Liver (tissue), 9 donors: ENCODE data around the gene MICOS13. TPM values are rescaled to one million over a fixed set of nuclear protein-coding genes. Genes with fewer than 3 reads are reported as not detected.

ENCODE experiments used
- DNase-seq: peaks from one replicate; pipeline ENCODE4 v3.0.0-alpha.2; 2017; ENCODE audit warnings: low spot score
- H3K27ac ChIP-seq, 2 donors: one replicate each; pipeline ENCODE4 v1.7.0; 2013; ENCODE audit warnings: inconsistent platforms in 2 of 2, low read length in 2 of 2, control low read depth in 1 of 2, low read depth in 1 of 2, mild to moderate bottlenecking in 1 of 2
- H3K27me3 ChIP-seq, 4 donors: one replicate each; pipeline versions ENCODE4 v1.6.1 to v1.7.0; 2013; ENCODE audit warnings: low read length in 3 of 4, inconsistent platforms in 1 of 4, mild to moderate bottlenecking in 1 of 4, moderate library complexity in 1 of 4; ENCODE audit not compliant: control insufficient read depth in 4 of 4, insufficient read depth in 4 of 4
- H3K36me3 ChIP-seq, 4 donors: one replicate each; pipeline versions ENCODE4 v1.6.1 to v1.7.0; 2013; ENCODE audit warnings: low read length in 3 of 4, mild to moderate bottlenecking in 3 of 4, low read depth in 1 of 4, moderate library complexity in 1 of 4; ENCODE audit not compliant: control insufficient read depth in 4 of 4, insufficient read depth in 3 of 4
- H3K4me1 ChIP-seq, 4 donors: one replicate each; pipeline versions ENCODE4 v1.6.1 to v1.7.0; 2013; ENCODE audit warnings: low read length in 3 of 4, mild to moderate bottlenecking in 3 of 4, moderate library complexity in 1 of 4; ENCODE audit not compliant: control insufficient read depth in 4 of 4, insufficient read depth in 4 of 4
- H3K4me3 ChIP-seq, 3 donors: one replicate each; pipeline versions ENCODE4 v1.6.1 to v1.7.0; 2013; ENCODE audit warnings: low read length in 3 of 3, control low read depth in 1 of 3, low read depth in 1 of 3, mild to moderate bottlenecking in 1 of 3
- H3K9ac ChIP-seq, 2 donors: one replicate each; pipeline ENCODE4 v1.7.0; 2013; ENCODE audit warnings: low read length in 2 of 2, mild to moderate bottlenecking in 2 of 2, moderate library complexity in 2 of 2, control low read depth in 1 of 2, low read depth in 1 of 2
- H3K9me3 ChIP-seq, 4 donors: one replicate each; pipeline versions ENCODE4 v1.6.1 to v1.7.0; 2013; ENCODE audit warnings: low read length in 3 of 4; ENCODE audit not compliant: control insufficient read depth in 4 of 4
- CTCF ChIP-seq: fragments of 150-350 bp; IDR thresholded peaks from 2 replicates; pipeline ENCODE4 v1.5.1; 2017; ENCODE audit warnings: improper control_type of control experiment, low read depth, low read length; ENCODE audit not compliant: missing input control
- EGR1 ChIP-seq, 2 donors: IDR thresholded peaks; 2 replicates each; pipeline ENCODE4 v1.6.1; 2016 to 2018; ENCODE audit warnings: antibody characterized with exemption in 2 of 2, low read depth in 2 of 2
- FOXA1 ChIP-seq: IDR thresholded peaks from 2 replicates; pipeline ENCODE4 v1.6.1; 2016; ENCODE audit warnings: antibody characterized with exemption
- HNF4G ChIP-seq: IDR thresholded peaks from 2 replicates; pipeline ENCODE4 v1.6.1; 2016; ENCODE audit warnings: antibody characterized with exemption
- MAX ChIP-seq: IDR thresholded peaks from 2 replicates; pipeline ENCODE4 v1.6.1; 2016; ENCODE audit warnings: antibody characterized with exemption
- NR2F2 ChIP-seq: IDR thresholded peaks from 2 replicates; pipeline ENCODE4 v1.6.1; 2016; ENCODE audit warnings: antibody characterized with exemption
- RXRA ChIP-seq, 2 donors: IDR thresholded peaks; 2 replicates each; pipeline ENCODE4 v1.6.1; 2017 to 2018; ENCODE audit warnings: antibody characterized with exemption in 2 of 2, mild to moderate bottlenecking in 1 of 2
- SP1 ChIP-seq: IDR thresholded peaks from 2 replicates; pipeline ENCODE4 v1.6.1; 2018; ENCODE audit warnings: antibody characterized with exemption, mild to moderate bottlenecking
- TAF1 ChIP-seq: conservative IDR thresholded peaks from 2 replicates; pipeline ENCODE4 v1.6.1; 2016; ENCODE audit warnings: antibody characterized with exemption, mild to moderate bottlenecking
- YY1 ChIP-seq: IDR thresholded peaks from 2 replicates; pipeline ENCODE4 v1.6.1; 2016; ENCODE audit warnings: antibody characterized with exemption, mild to moderate bottlenecking
- WGBS: extraction: QIAGEN DNeasy Blood & Tissue Kit; methylation state at CpG from one replicate; pipeline ENCODE4 v1.1.7; 2013; 5-methylcytosine and 5-hydroxymethylcytosine counted together
- polyA plus RNA-seq, 2 donors: library from polyadenylated mRNA; stranded (reverse) in 1 of 2; unstranded in 1 of 2; fragments of 200-250 nt in 1 of 2; fragments of >200 nt in 1 of 2; fragmentation: Nextera tagmentation in 1 of 2; extraction: Ambion mirVana in 1 of 2; gene quantifications; one replicate each; pipeline versions ENCODE4 v1.2.1 to v1.2.3, GENCODE V29; 2013 to 2015
- total RNA-seq, 2 donors: library from RNA; depleted of rRNA; stranded (reverse); fragments of >200 nt; gene quantifications; one replicate each; pipeline ENCODE4 v1.2.3, GENCODE V29; 2014
- TF ChIP-seq, protein P1 (sequence below): IDR thresholded peaks from 2 replicates; pipeline ENCODE4 v1.6.1; 2016; ENCODE audit warnings: antibody characterized with exemption, mild to moderate bottlenecking
- donor health status: healthy.
- donor health status: healthy.
- donor health status: healthy.
- donor health status: healthy.
- donor health status: healthy.

MICOS13 gene
- total and polyA plus RNA-seq, 4 donors = 11.5 to 84.0 (median 30.8) TPM

- Histone ChIP-seq H3K4me3 (no peak overlapping the region), H3K4me1 (peaks cover 9 to 24% (median 15%) of the 10 kb centered on the region in 4 donors), H3K27ac (no peak overlapping the region), H3K36me3 (no peaks in the 10 kb centered on the region), H3K27me3 (no peaks in the 10 kb centered on the region), H3K9me3 (no peaks in the 10 kb centered on the region), H3K9ac (no peak overlapping the region)
- no peak for DNase-seq
- 95% methylated on average over 10 of the region's 10 CpGs for WGBS
- TF ChIP-seq SP1 = no peak
- TF ChIP-seq FOXA1 = no peak
- TF ChIP-seq RXRA (IDR thresholded peaks at IDR 0.05) = no peak
- TF ChIP-seq EGR1 (IDR thresholded peaks at IDR 0.05; ENCODE audit: low read depth in 2 of 2) = no peak
- no peak for TF ChIP-seq YY1
- no peak for TF ChIP-seq HNF4G
Observed at GRCh38 chr19:5683177-5683886, 3.0 kb upstream of the MICOS13 start.

- no peak overlapping the region for H3K27ac ChIP-seq
- no peaks in the 10 kb centered on the region for H3K27me3 ChIP-seq
- peaks cover 7 to 22% (median 14%) of the 10 kb centered on the region in 4 donors for H3K4me1 ChIP-seq
- TF ChIP-seq NR2F2 = no peak
- H3K4me3 ChIP-seq = no peak overlapping the region
- no peaks in the 10 kb centered on the region for H3K9me3 ChIP-seq
- no peaks in the 10 kb centered on the region for H3K36me3 ChIP-seq
- no peak overlapping the region for H3K9ac ChIP-seq
- WGBS = 91% methylated on average over 3 of the region's 3 CpGs
- peak; percentile 26 for DNase-seq
Observed at GRCh38 chr19:5682107-5682482, 1.8 kb upstream of the MICOS13 start.

DNA sequence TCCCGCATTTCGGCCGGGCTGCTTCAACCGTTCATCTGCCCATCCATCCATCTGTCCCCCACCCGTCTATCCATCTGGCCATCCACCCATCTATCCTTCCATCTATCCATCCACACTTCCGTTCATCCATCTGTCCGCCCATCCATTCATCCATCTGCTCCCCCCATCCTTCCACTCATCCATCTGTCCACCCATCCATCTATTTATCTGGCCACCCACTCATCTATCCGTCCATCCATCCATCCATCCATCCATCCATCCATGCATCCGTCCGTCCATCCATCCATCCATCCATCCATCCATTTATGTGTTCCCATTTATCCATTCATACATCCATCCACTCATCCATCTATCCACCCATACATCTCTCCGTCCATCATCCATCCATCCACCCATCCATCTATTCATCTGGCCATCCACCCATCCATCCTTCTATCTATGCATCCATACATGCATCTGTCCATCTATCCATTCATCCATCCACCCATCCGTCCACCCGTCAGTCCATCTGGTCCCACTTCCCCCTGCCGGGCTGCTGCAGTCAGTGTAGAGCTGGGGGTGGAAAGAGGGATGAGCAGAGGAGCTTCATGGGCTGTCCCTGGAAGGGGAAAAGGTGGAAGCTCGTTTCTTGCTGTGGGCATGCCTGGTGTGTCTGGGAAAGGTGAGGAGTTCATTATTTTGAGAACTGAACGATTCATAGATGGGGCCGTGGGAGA lies 1.2 kb upstream of the MICOS13 start:
- Histone ChIP-seq H3K27ac (no peak overlapping the region), H3K9ac (no peak overlapping the region), H3K4me3 (peak overlapping the region in 1 of 3 donors; percentile 72), H3K27me3 (no peaks in the 10 kb centered on the region), H3K9me3 (no peaks in the 10 kb centered on the region), H3K4me1 (peaks cover 6 to 22% (median 14%) of the 10 kb centered on the region in 4 donors), H3K36me3 (no peaks in the 10 kb centered on the region)
- TF ChIP-seq TAF1 (no peak), NR2F2 (no peak), SP1 (no peak), CTCF (no peak), MAX (no peak), RXRA (IDR thresholded peaks at IDR 0.05) (no peak)
- TF ChIP-seq, protein P1, sequence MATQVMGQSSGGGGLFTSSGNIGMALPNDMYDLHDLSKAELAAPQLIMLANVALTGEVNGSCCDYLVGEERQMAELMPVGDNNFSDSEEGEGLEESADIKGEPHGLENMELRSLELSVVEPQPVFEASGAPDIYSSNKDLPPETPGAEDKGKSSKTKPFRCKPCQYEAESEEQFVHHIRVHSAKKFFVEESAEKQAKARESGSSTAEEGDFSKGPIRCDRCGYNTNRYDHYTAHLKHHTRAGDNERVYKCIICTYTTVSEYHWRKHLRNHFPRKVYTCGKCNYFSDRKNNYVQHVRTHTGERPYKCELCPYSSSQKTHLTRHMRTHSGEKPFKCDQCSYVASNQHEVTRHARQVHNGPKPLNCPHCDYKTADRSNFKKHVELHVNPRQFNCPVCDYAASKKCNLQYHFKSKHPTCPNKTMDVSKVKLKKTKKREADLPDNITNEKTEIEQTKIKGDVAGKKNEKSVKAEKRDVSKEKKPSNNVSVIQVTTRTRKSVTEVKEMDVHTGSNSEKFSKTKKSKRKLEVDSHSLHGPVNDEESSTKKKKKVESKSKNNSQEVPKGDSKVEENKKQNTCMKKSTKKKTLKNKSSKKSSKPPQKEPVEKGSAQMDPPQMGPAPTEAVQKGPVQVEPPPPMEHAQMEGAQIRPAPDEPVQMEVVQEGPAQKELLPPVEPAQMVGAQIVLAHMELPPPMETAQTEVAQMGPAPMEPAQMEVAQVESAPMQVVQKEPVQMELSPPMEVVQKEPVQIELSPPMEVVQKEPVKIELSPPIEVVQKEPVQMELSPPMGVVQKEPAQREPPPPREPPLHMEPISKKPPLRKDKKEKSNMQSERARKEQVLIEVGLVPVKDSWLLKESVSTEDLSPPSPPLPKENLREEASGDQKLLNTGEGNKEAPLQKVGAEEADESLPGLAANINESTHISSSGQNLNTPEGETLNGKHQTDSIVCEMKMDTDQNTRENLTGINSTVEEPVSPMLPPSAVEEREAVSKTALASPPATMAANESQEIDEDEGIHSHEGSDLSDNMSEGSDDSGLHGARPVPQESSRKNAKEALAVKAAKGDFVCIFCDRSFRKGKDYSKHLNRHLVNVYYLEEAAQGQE = no peak
- peak; percentile 31 for DNase-seq
- 67% methylated on average over 17 of the region's 17 CpGs for WGBS
